Ovary (tissue), 3 donors: Measurements from ENCODE around the gene UBXN7.

Source experiments
- POLR2A ChIP-seq: fragments of 450-650 bp; IDR thresholded peaks from one replicate; pipeline ENCODE4 v1.6.1; 2017; ENCODE audit warnings: antibody characterized with exemption, mild to moderate bottlenecking, moderate library complexity
- TF ChIP-seq, protein P1 (sequence below), 3 donors: fragments of 450-650 bp in 2 of 3; fragments of 200-600 bp in 1 of 3; IDR thresholded peaks; one replicate each; pipeline versions ENCODE4 v1.5.1 to v1.8.0; 2016 to 2022; ENCODE audit warnings: antibody characterized with exemption in 3 of 3, mild to moderate bottlenecking in 1 of 3
- donor health status: DM: no; HTN: no; CAD: no.

DNA sequence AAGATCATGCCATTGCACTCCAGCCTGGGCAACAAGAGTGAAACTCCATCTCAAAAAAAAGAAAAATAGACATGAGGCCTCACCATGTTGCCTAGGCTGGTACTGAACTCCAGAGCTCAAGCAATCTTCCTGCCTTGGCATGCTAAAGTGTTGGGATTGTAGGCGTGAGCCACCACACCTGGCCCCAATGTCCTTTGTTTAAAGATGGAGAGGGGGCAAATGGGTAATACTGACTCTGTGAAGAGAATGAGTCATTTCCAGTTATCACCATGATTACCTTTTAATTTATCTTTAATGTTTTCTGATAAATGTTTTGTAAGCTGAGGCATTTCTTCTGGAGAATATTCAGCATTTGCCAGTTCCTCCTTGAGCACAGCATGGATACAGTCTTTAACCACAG, 116.4 kb downstream of the UBXN7 start:
- TF ChIP-seq, protein P1, sequence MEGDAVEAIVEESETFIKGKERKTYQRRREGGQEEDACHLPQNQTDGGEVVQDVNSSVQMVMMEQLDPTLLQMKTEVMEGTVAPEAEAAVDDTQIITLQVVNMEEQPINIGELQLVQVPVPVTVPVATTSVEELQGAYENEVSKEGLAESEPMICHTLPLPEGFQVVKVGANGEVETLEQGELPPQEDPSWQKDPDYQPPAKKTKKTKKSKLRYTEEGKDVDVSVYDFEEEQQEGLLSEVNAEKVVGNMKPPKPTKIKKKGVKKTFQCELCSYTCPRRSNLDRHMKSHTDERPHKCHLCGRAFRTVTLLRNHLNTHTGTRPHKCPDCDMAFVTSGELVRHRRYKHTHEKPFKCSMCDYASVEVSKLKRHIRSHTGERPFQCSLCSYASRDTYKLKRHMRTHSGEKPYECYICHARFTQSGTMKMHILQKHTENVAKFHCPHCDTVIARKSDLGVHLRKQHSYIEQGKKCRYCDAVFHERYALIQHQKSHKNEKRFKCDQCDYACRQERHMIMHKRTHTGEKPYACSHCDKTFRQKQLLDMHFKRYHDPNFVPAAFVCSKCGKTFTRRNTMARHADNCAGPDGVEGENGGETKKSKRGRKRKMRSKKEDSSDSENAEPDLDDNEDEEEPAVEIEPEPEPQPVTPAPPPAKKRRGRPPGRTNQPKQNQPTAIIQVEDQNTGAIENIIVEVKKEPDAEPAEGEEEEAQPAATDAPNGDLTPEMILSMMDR (IDR thresholded peaks at IDR 0.05), result no peak
- TF ChIP-seq POLR2A, result no peak
